WTC11 (cell line): ENCODE measurements around the gene FARSA. TPM values are rescaled to one million over a fixed set of nuclear protein-coding genes. Genes with fewer than 3 reads are reported as not detected.

Experiments
- ATAC-seq: fragments of 200-7000 bp; cut with Tn5 transposase; 2 replicates; pipeline ENCODE4 v1.10.0; 2021; ENCODE audit warnings: mild to moderate bottlenecking, moderate library complexity
- CTCF ChIA-PET: fragments of 300-600 bp; sonication (Branson Sonifier 250); formaldehyde crosslinking; loops from one replicate; lab custom pipeline; 2021; ENCODE audit warnings: antibody characterized with exemption; lab: Charles Lee
- POLR2A ChIA-PET: fragments of 350-600 bp; sonication (Branson Sonifier 250); formaldehyde crosslinking; loops from one replicate; lab custom pipeline; 2021; ENCODE audit warnings: antibody characterized with exemption; lab: Charles Lee
- DNase-seq: peaks from one replicate; pipeline ENCODE4 v3.0.0; 2021; ENCODE audit warnings: low spot score
- H3K27ac Mint-ChIP-seq: 2 replicates; pipeline ENCODE4 v1.8.0; 2021; ENCODE audit warnings: mixed read lengths
- H3K27me3 Mint-ChIP-seq: 2 replicates; pipeline ENCODE4 v1.8.0; 2021; ENCODE audit warnings: low read depth, mild to moderate bottlenecking, moderate library complexity, mixed read lengths
- H3K36me3 Mint-ChIP-seq: 2 replicates; pipeline ENCODE4 v1.8.0; 2021; ENCODE audit warnings: mixed read lengths
- H3K4me1 Mint-ChIP-seq: 2 replicates; pipeline ENCODE4 v1.8.0; 2022; ENCODE audit warnings: mixed read lengths
- H3K4me3 Mint-ChIP-seq: 2 replicates; pipeline ENCODE4 v1.8.0; 2021; ENCODE audit warnings: mild to moderate bottlenecking, moderate library complexity, mixed read lengths
- H3K9me3 Mint-ChIP-seq: 2 replicates; pipeline ENCODE4 v1.8.0; 2021; ENCODE audit warnings: mixed read lengths
- CDX4 ChIP-seq: fragments of 250-450 bp; sonication (Bioruptor Pico); IDR thresholded peaks from 2 replicates; pipeline ENCODE4 v1.9.0; 2021; ENCODE audit warnings: moderate library complexity, mild to moderate bottlenecking, inconsistent platforms, borderline replicate concordance
- EMX1 ChIP-seq: fragments of 250-450 bp; sonication (Bioruptor Pico); IDR thresholded peaks from 2 replicates; pipeline ENCODE4 v1.8.0; 2021; ENCODE audit warnings: mild to moderate bottlenecking
- IRF2 ChIP-seq: sonication (generic); formaldehyde crosslinking; IDR thresholded peaks from 2 replicates; pipeline ENCODE4 v1.8.0; 2022; ENCODE audit warnings: low read depth, missing genetic modification reagents, borderline replicate concordance
- MLX ChIP-seq: sonication (generic); formaldehyde crosslinking; IDR thresholded peaks from 2 replicates; pipeline ENCODE4 v1.8.1; 2023; ENCODE audit warnings: mild to moderate bottlenecking, missing genetic modification reagents, moderate library complexity
- MXD4 ChIP-seq: fragments of 250-450 bp; sonication (Bioruptor Pico); IDR thresholded peaks from 2 replicates; pipeline ENCODE4 v1.8.0; 2021; ENCODE audit warnings: mild to moderate bottlenecking, moderate library complexity, borderline replicate concordance
- NR2C2 ChIP-seq: sonication (generic); formaldehyde crosslinking; IDR thresholded peaks from 2 replicates; pipeline ENCODE4 v1.8.0; 2022; ENCODE audit warnings: mild to moderate bottlenecking, missing genetic modification reagents
- OVOL2 ChIP-seq: fragments of 250-450 bp; sonication (Bioruptor Pico); IDR thresholded peaks from 2 replicates; pipeline ENCODE4 v1.9.0; 2021; ENCODE audit warnings: mild to moderate bottlenecking, borderline replicate concordance
- PRDM15 ChIP-seq: sonication (generic); formaldehyde crosslinking; IDR thresholded peaks from 2 replicates; pipeline ENCODE4 v1.8.0; 2022; ENCODE audit warnings: missing genetic modification reagents
- PRRX2 ChIP-seq: fragments of 250-450 bp; sonication (Bioruptor Pico); IDR thresholded peaks from 2 replicates; pipeline ENCODE4 v1.8.0; 2021; ENCODE audit warnings: mild to moderate bottlenecking
- SMAD4 ChIP-seq: sonication (generic); formaldehyde crosslinking; IDR thresholded peaks from 2 replicates; pipeline ENCODE4 v1.8.0; 2022; ENCODE audit warnings: mild to moderate bottlenecking, missing genetic modification reagents
- USF1 ChIP-seq: sonication (generic); formaldehyde crosslinking; IDR thresholded peaks from 2 replicates; pipeline ENCODE4 v1.8.0; 2022; ENCODE audit warnings: mild to moderate bottlenecking, missing genetic modification reagents
- USF2 ChIP-seq: sonication (generic); formaldehyde crosslinking; IDR thresholded peaks from 2 replicates; pipeline ENCODE4 v1.8.1; 2023; ENCODE audit warnings: mild to moderate bottlenecking, missing genetic modification reagents, moderate library complexity
- ZMAT4 ChIP-seq: fragments of 250-450 bp; sonication (Bioruptor Pico); IDR thresholded peaks from 2 replicates; pipeline ENCODE4 v1.9.0; 2021; ENCODE audit warnings: mild to moderate bottlenecking
- ZNF263 ChIP-seq: sonication (generic); formaldehyde crosslinking; IDR thresholded peaks from 2 replicates; pipeline ENCODE4 v1.8.1; 2022; ENCODE audit warnings: low read depth, mild to moderate bottlenecking, moderate library complexity, missing genetic modification reagents
- ZNF281 ChIP-seq: sonication (generic); formaldehyde crosslinking; IDR thresholded peaks from 2 replicates; pipeline ENCODE4 v1.8.0; 2023; ENCODE audit warnings: mild to moderate bottlenecking, missing genetic modification reagents
- ZNF416 ChIP-seq: fragments of 250-450 bp; sonication (Bioruptor Pico); IDR thresholded peaks from 2 replicates; pipeline ENCODE4 v1.9.0; 2021; ENCODE audit warnings: mild to moderate bottlenecking, inconsistent platforms
- total RNA-seq: library from RNA; stranded (reverse); gene quantifications from 3 replicates; pipeline ENCODE4 v1.2.3, GENCODE V29; 2021

Gene FARSA
- total RNA-seq, 1 experiment from 2014 or later: 108 TPM

- TF ChIP-seq ZNF416 (CRISPR knock-in tag) (no peak), ZNF263 (CRISPR knock-in tag) (no peak), ZNF281 (CRISPR knock-in tag) (no peak), IRF2 (CRISPR knock-in tag) (no peak), SMAD4 (CRISPR knock-in tag) (no peak), PRDM15 (CRISPR knock-in tag) (no peak)
- POLR2A ChIA-PET: no interaction called here
- ATAC-seq (no peak), DNase-seq (no peak)
- no peaks in the 10 kb centered on the region for H3K9me3 Mint-ChIP-seq
- peaks cover 24% of the 10 kb centered on the region for H3K36me3 Mint-ChIP-seq
- H3K27ac Mint-ChIP-seq: no peak overlapping the region
- peaks cover 14% of the 10 kb centered on the region for H3K4me1 Mint-ChIP-seq
- H3K4me3 Mint-ChIP-seq: peak overlapping the region; percentile 99
- no peaks in the 10 kb centered on the region; the same call in 1 of the 2 replicates for H3K27me3 Mint-ChIP-seq
- CTCF ChIA-PET: no interaction called here
Observed at GRCh38 chr19:12893582-12893981, 39.9 kb downstream of the FARSA start.

GRCh38 chr19:12891553-12892021 lies 41.9 kb downstream of the FARSA start:
- CTCF ChIA-PET: interaction anchor here (0.6 to 3.4 kb wide), 11 partner anchors 10 to 163 kb away, joined by 3 to 33 read pairs (median 9); no protein-coding TSS in a partner anchor
- TF ChIP-seq USF1 (CRISPR knock-in tag): 0 out of 2 replicates have a peak, but pooled peaks have one; percentile 21
- TF ChIP-seq SMAD4 (CRISPR knock-in tag): no peak
- no peak for TF ChIP-seq PRRX2 (CRISPR knock-in tag)
- Mint-ChIP-seq H3K27ac (0 out of 2 replicates have a peak overlapping the region, but pooled peaks have one; percentile 88), H3K36me3 (peaks cover 20% of the 10 kb centered on the region), H3K4me3 (peak overlapping the region; percentile 99), H3K9me3 (no peaks in the 10 kb centered on the region), H3K27me3 (peaks cover 15% of the 10 kb centered on the region), H3K4me1 (peaks cover 17% of the 10 kb centered on the region)
- DNase-seq: no peak
- POLR2A ChIA-PET: interaction anchor here (0.6 to 2.4 kb wide), 15 partner anchors 9 to 134 kb away, joined by 3 to 27 read pairs (median 4); partner anchors contain the start of genes CALR, DNASE2, FARSA and RAD23A
- ATAC-seq: no peak

GRCh38 chr19:12890787-12891552 lies 42.5 kb downstream of the FARSA start, which contains the start of gene GCDH:
GCDH (plus strand) TSS chr19:12891160; CDS start chr19:12891305, 145 bp downstream.
- Mint-ChIP-seq H3K9me3 (no peaks in the 10 kb centered on the region), H3K36me3 (peaks cover 20% of the 10 kb centered on the region), H3K4me3 (peak within 1 kb of the TSS; percentile 99), H3K27me3 (peaks cover 20% of the 10 kb centered on the region), H3K27ac (peak within 1 kb of the TSS; percentile 96), H3K4me1 (peaks cover 22% of the 10 kb centered on the region)
- CTCF ChIA-PET: interaction anchor here (0.6 to 3.4 kb wide), 18 partner anchors 9 to 210 kb away, joined by 3 to 33 read pairs (median 4); partner anchors contain the start of gene RAD23A
- DNase-seq: peak; percentile 98
- POLR2A ChIA-PET: interaction anchor here (0.6 to 2.4 kb wide), 25 partner anchors 8 to 1657 kb away, joined by 3 to 27 read pairs (median 3); partner anchors contain the start of genes CALR, DNASE2, FARSA and GET3
- ATAC-seq: peak; percentile 96
- peak; percentile 10; the same call in 1 of the 2 replicates for TF ChIP-seq USF2 (CRISPR knock-in tag)
- TF ChIP-seq ZMAT4 (CRISPR knock-in tag): no peak
- TF ChIP-seq MLX: no peak
- peak; percentile 57; the same call in 1 of the 2 replicates for TF ChIP-seq NR2C2 (CRISPR knock-in tag)
- TF ChIP-seq EMX1 (CRISPR knock-in tag): no peak
- no peak for TF ChIP-seq MXD4 (CRISPR knock-in tag)
- no peak for TF ChIP-seq OVOL2 (CRISPR knock-in tag)
- TF ChIP-seq CDX4: no peak
